H1 (cell line): ENCODE measurements around the gene CACNA1G. TPM values are rescaled to one million over a fixed set of nuclear protein-coding genes. Genes with fewer than 3 reads are reported as not detected.

Source experiments
- CHD1 ChIP-seq: IDR thresholded peaks from 2 replicates; pipeline ENCODE4 v1.6.1; 2012; ENCODE audit warnings: low read depth, low read length, improper control_type of control experiment
- POLR2A ChIP-seq, 2 experiments: IDR thresholded peaks; 1 replicate in 1 of 2; 2 replicates in 1 of 2; pipeline ENCODE4 v1.6.1; 2011; ENCODE audit warnings: low read depth in 2 of 2, low read length in 2 of 2, mild to moderate bottlenecking in 2 of 2; ENCODE audit errors: control extremely low read depth in 1 of 2
- TCF12 ChIP-seq: IDR thresholded peaks from 2 replicates; pipeline ENCODE4 v1.6.1; 2011; ENCODE audit warnings: low read depth, mild to moderate bottlenecking, low read length
- YY1 ChIP-seq: IDR thresholded peaks from 2 replicates; pipeline ENCODE4 v1.6.1; 2011; ENCODE audit warnings: low read depth, mild to moderate bottlenecking, low read length
- polyA plus RNA-seq, 7 experiments: library from polyadenylated mRNA; depleted of rRNA in 3 of 7; stranded (reverse) in 5 of 7; unstranded in 2 of 7; fragments of >200 nt in 5 of 7; fragments of 200-250 nt in 2 of 7; gene quantifications; 1 replicate in 5 of 7; 2 replicates in 1 of 7; 4 replicates in 1 of 7; pipeline versions ENCODE4 v1.2.1 to v1.2.3, GENCODE V29; 2011 to 2013; ENCODE audit warnings: missing spikeins in 2 of 7, mixed read lengths in 2 of 7
- total RNA-seq: library from RNA; stranded (reverse); fragmentation: NEBNext Ultra II Directional; extraction: Animal tissue kit (Norgen Biotek cat#: 25700); gene quantifications from 2 replicates; pipeline ENCODE4 v1.2.1, GENCODE V29; 2021
- TF ChIP-seq, protein P1 (sequence below): IDR thresholded peaks from 2 replicates; pipeline ENCODE4 v1.6.1; 2012; ENCODE audit warnings: inconsistent platforms

Gene CACNA1G
- total and polyA plus RNA-seq, 2 of the 8 experiments (the other 6 are each of a cell fraction or from before 2014, with no cell fraction given) = 2.9 to 4.9 TPM

GRCh38 chr17:50519141-50519834, 41.2 kb upstream of the CACNA1G start (continued):
- TF ChIP-seq, protein P1, sequence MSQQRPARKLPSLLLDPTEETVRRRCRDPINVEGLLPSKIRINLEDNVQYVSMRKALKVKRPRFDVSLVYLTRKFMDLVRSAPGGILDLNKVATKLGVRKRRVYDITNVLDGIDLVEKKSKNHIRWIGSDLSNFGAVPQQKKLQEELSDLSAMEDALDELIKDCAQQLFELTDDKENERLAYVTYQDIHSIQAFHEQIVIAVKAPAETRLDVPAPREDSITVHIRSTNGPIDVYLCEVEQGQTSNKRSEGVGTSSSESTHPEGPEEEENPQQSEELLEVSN = no peak
- TF ChIP-seq POLR2A (IDR thresholded peaks at IDR 0.05; ENCODE audit: control extremely low read depth in 1 of 2, low read depth in 2 of 2, low read length in 2 of 2) (no peak), CHD1 (no peak), YY1 (no peak), TCF12 (no peak)
